ENCODE results near the gene SMAD5.

DNA sequence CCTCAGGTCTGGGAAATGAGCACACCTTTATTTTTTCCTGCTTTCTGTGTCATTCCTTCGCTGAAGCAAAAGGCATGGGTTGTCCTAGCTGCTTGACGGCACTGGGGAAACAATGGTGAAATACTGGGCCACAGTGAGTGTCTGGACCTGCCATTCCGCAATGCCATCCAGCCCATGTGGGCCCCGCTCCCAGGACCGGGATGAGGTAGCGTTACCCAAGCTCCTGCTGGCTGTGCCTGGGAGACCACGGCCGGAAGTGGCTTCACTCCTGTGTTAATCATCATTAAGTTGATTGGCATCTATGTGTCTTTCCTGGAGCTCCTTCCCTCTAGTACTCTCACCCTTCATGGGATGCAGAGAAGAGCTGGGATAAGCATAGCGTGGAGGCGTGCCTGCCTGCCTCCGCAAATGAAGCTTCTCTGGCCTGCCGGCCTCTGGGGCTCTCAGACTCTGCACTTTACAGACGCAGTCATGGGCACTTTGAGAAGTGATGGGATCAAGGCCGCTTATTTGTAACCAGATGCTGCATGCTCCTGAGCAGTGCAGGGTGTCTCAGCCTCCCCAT lies 76.8 kb downstream of the SMAD5 start:
- TF ChIP-seq, protein P1, sequence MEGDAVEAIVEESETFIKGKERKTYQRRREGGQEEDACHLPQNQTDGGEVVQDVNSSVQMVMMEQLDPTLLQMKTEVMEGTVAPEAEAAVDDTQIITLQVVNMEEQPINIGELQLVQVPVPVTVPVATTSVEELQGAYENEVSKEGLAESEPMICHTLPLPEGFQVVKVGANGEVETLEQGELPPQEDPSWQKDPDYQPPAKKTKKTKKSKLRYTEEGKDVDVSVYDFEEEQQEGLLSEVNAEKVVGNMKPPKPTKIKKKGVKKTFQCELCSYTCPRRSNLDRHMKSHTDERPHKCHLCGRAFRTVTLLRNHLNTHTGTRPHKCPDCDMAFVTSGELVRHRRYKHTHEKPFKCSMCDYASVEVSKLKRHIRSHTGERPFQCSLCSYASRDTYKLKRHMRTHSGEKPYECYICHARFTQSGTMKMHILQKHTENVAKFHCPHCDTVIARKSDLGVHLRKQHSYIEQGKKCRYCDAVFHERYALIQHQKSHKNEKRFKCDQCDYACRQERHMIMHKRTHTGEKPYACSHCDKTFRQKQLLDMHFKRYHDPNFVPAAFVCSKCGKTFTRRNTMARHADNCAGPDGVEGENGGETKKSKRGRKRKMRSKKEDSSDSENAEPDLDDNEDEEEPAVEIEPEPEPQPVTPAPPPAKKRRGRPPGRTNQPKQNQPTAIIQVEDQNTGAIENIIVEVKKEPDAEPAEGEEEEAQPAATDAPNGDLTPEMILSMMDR (IDR thresholded peaks at IDR 0.05; ENCODE audit: low read length) = no peak
- TF ChIP-seq EZH2 (IDR thresholded peaks at IDR 0.05; ENCODE audit: borderline replicate concordance, low read length) = no peak
